OCI-LY7 (cell line): ENCODE data around the gene PRSS8. TPM values are rescaled to one million over a fixed set of nuclear protein-coding genes. Genes with fewer than 3 reads are reported as not detected.
"Not testable (repeated sequence)": the region's sequence is repeated elsewhere in the genome, so short reads cannot be mapped to it uniquely, and the experiment has no call there.

Source experiments
- BruUV-seq: library from RNA; stranded (reverse); fragments of 400-500 nt; replicated peaks from 2 replicates; lab custom pipeline; 2021; lab: Mats Ljungman, UMichigan
- CTCF ChIA-PET: fragments of 300-600 bp; sonication (Branson Sonifier 250); formaldehyde crosslinking; loops from one replicate; lab custom pipeline; 2022; ENCODE audit warnings: antibody characterized with exemption; ENCODE audit not compliant: unreplicated experiment; lab: Charles Lee
- POLR2A ChIA-PET: fragments of 300-600 bp; sonication (Branson Sonifier 250); formaldehyde crosslinking; loops from one replicate; lab custom pipeline; 2022; ENCODE audit warnings: antibody characterized with exemption; lab: Charles Lee
- DNase-seq: peaks from one replicate; pipeline ENCODE4 v3.0.0-alpha.2; 2015; ENCODE audit warnings: low spot score
- H2AFZ ChIP-seq: fragments of 200-600 bp; sonication (generic), shearing (Covaris generic); 2 replicates; pipeline ENCODE4 v1.6.1; 2014; ENCODE audit warnings: mild to moderate bottlenecking, antibody characterized with exemption, low read length, moderate library complexity
- H3K27ac ChIP-seq: fragments of 200-600 bp; sonication (generic); 2 replicates; pipeline ENCODE4 v1.5.1; 2014; ENCODE audit warnings: mixed run types, low read depth, mild to moderate bottlenecking, moderate library complexity, low read length, inconsistent platforms; ENCODE audit not compliant: poor library complexity, severe bottlenecking
- H3K36me3 ChIP-seq: fragments of 200-600 bp; sonication (generic); 2 replicates; pipeline ENCODE4 v1.6.1; 2014; ENCODE audit warnings: mild to moderate bottlenecking, antibody characterized with exemption, low read length, moderate library complexity, mixed read lengths; ENCODE audit not compliant: insufficient read depth
- H3K4me1 ChIP-seq: fragments of 200-600 bp; sonication (generic); 2 replicates; pipeline ENCODE4 v1.5.1; 2014; ENCODE audit warnings: mild to moderate bottlenecking, low read length; ENCODE audit not compliant: insufficient read depth, poor library complexity, severe bottlenecking
- H3K4me2 ChIP-seq: fragments of 200-600 bp; sonication (generic); 2 replicates; pipeline ENCODE4 v1.6.1; 2014; ENCODE audit warnings: mild to moderate bottlenecking, low read length
- H3K4me3 ChIP-seq: fragments of 200-600 bp; sonication (generic); 2 replicates; pipeline ENCODE4 v1.5.1; 2014; ENCODE audit warnings: mild to moderate bottlenecking, low read depth, low read length; ENCODE audit not compliant: poor library complexity, severe bottlenecking
- H3K79me2 ChIP-seq: fragments of 200-600 bp; sonication (generic); 2 replicates; pipeline ENCODE4 v1.6.1; 2016; ENCODE audit warnings: low read depth, mild to moderate bottlenecking, low read length, moderate library complexity, mixed read lengths; ENCODE audit not compliant: insufficient read depth
- H3K9me2 ChIP-seq: fragments of 200-600 bp; sonication (generic); 2 replicates; pipeline ENCODE4 v1.6.1; 2016; ENCODE audit warnings: mild to moderate bottlenecking, low read length, mixed read lengths; ENCODE audit not compliant: insufficient read depth
- H3K9me3 ChIP-seq: fragments of 200-600 bp; sonication (generic); 2 replicates; pipeline ENCODE4 v1.6.1; 2014; ENCODE audit warnings: mild to moderate bottlenecking, mixed run types, low read length, mixed read lengths
- H4K20me1 ChIP-seq: fragments of 200-600 bp; sonication (generic); 2 replicates; pipeline ENCODE4 v1.6.1; 2014; ENCODE audit warnings: mild to moderate bottlenecking, antibody characterized with exemption, low read length, moderate library complexity, mixed read lengths; ENCODE audit not compliant: insufficient read depth
- CTCF ChIP-seq: fragments of 200-600 bp; sonication (generic); conservative IDR thresholded peaks from 2 replicates; pipeline ENCODE4 v1.5.1; 2014; ENCODE audit warnings: mild to moderate bottlenecking, antibody characterized with exemption, low read length, moderate library complexity, mixed read lengths
- EZH2phosphoT487 ChIP-seq: fragments of 200-600 bp; sonication (generic); IDR thresholded peaks from 2 replicates; pipeline ENCODE4 v1.6.1; 2018; ENCODE audit warnings: low read depth, borderline replicate concordance, mild to moderate bottlenecking, mixed run types, antibody characterized with exemption, low read length, moderate library complexity, mixed read lengths
- intact Hi-C: fragments of 100-400 bp; cut with micrococcal nuclease; formaldehyde crosslinking; loops from one replicate; pipeline ENCODE4 v1.10.0; 2022; ENCODE audit not compliant: unreplicated experiment
- total RNA-seq, 2 experiments: library from RNA; depleted of rRNA in 1 of 2; stranded (reverse); fragments of >200 nt in 1 of 2; shearing (Covaris generic) in 1 of 2; gene quantifications; 2 replicates each; pipeline ENCODE4 v1.2.3, GENCODE V29; 2014 to 2022

The PRSS8 gene
- total RNA-seq, 2 experiments from 2014 or later: not detected

GRCh38 chr16:31105677-31106213, 29.8 kb downstream of the PRSS8 start:
- Histone ChIP-seq H2AFZ (peak overlapping the region; percentile 67), H3K4me1 (peaks cover 18% of the 10 kb centered on the region), H3K9me2 (no peaks in the 10 kb centered on the region), H3K4me2 (peak overlapping the region; percentile 27; the same call in 1 of the 2 replicates), H4K20me1 (no peaks in the 10 kb centered on the region), H3K9me3 (no peaks in the 10 kb centered on the region), H3K36me3 (peaks cover 8% of the 10 kb centered on the region; the same call in 1 of the 2 replicates), H3K79me2 (no peaks in the 10 kb centered on the region), H3K4me3 (no peak overlapping the region), H3K27ac (no peak overlapping the region)
- ChIA-PET CTCF (no interaction called here), POLR2A (no interaction called here)
- intact Hi-C loops: no loop called here
- peak; percentile 77 for DNase-seq
- BruUV-seq: no TSS peak
- TF ChIP-seq CTCF (peak; percentile 75), EZH2phosphoT487 (no peak)

DNA sequence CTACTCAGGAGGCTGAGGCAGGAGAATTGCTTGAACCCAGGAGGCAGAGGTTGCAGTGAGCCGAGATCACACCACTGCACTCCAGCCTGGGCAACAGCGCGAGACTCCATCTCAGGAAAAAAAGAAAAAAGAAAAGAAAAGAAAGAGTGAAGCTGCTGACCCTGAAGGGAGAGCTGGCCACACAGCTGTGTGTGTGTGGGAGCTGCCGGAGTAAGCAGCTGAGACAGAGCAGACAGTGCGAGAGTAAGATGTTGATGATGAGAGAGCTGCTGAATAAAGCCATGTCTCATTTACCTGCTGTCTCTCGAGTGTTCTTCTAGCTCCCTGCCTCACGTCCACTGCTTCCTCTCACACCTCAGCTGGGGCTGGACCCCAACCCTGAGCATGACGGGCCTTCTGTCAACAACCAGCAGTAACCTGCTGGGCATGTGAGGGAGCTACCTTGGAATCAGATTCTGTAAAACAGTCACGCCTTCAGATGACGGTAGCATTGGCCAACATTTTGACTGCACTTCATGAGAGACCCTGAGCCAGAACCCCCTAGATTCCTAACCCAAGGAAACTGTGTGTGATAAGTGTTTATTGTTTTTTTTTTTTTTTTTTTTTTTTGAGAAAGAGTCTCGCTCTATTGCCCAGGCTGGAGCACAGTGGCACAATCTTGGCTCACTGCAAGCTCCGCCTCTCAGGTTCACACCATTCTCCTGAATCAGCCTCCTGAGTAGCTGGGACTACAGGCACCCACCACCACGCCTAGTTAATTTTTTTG, 34.5 kb downstream of the PRSS8 start:
- H3K27ac ChIP-seq, intact Hi-C loops, H3K4me1 ChIP-seq, H3K9me2 ChIP-seq, BruUV-seq, H3K79me2 ChIP-seq, H3K36me3 ChIP-seq, H3K4me3 ChIP-seq, H2AFZ ChIP-seq, CTCF ChIA-PET, H4K20me1 ChIP-seq, H3K4me2 ChIP-seq, H3K9me3 ChIP-seq, DNase-seq: not testable (repeated sequence)
- POLR2A ChIA-PET: interaction anchor here (0.6 to 0.8 kb wide), 2 partner anchors 9 to 54 kb away, joined by 3 to 7 read pairs; no protein-coding TSS in a partner anchor

DNA sequence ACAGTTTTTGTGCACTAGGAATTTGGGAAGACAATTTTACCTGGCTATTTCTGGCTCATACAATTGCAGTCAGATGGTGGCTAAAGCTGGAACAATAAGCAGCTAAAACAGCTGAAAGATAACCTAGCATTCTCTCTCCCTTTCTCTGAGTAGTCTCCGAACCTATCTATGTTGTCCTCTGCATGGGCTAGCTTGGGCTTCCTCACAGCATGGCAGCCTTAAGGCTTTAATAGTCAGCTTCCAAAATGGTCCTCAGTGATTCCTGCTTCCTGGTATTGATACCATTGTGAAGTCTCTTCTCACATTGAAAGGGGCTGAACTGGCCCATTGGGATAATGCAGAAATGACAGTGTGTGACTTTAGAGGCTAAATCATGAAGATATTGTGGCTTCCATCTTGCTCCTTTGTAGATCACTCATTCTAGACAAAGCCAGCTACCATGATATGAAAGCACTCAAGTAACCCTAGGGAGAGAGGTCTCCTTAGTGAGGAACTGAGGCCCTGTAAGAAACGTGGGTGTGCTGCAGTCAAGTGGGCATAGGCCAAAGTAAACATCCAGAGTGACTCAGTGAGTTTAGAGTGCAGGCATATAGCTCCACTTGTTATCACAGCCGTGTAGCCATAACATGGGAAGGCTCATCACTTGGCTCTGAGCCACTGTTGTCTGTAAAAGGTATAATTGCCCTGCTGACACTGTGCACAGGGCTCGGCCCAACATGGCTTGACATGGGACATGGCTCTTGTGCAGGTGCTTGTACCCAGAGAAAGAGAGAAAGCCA, 35.5 kb downstream of the PRSS8 start:
- no peak overlapping the region for H3K4me3 ChIP-seq
- peaks cover 8% of the 10 kb centered on the region for H3K4me1 ChIP-seq
- H3K9me3 ChIP-seq: no peaks in the 10 kb centered on the region
- H3K79me2 ChIP-seq: no peaks in the 10 kb centered on the region
- intact Hi-C loops: no loop called here
- no peaks in the 10 kb centered on the region for H3K9me2 ChIP-seq
- ChIA-PET POLR2A (interaction anchor here (0.6 kb wide), 3 partner anchors 21 to 541 kb away, joined by 3 to 7 read pairs (median 3); no protein-coding TSS in a partner anchor), CTCF (no interaction called here)
- no peak overlapping the region for H2AFZ ChIP-seq
- H4K20me1 ChIP-seq: no peaks in the 10 kb centered on the region
- no TSS peak for BruUV-seq
- no peak for DNase-seq
- no peaks in the 10 kb centered on the region for H3K36me3 ChIP-seq
- no peak overlapping the region for H3K27ac ChIP-seq
- H3K4me2 ChIP-seq: no peak overlapping the region
- TF ChIP-seq EZH2phosphoT487 (no peak), CTCF (no peak)
